Urinary bladder (tissue), 4 donors: Measurements from ENCODE around the gene OTOP3. TPM values are rescaled to one million over a fixed set of nuclear protein-coding genes. Genes with fewer than 3 reads are reported as not detected.

Experiments
- DNase-seq: peaks from one replicate; pipeline ENCODE4 v3.0.0-alpha.2; 2015; ENCODE audit errors: extremely low spot score
- H3K27ac ChIP-seq: one replicate; pipeline ENCODE4 v1.5.1; 2013; ENCODE audit warnings: low read depth, mild to moderate bottlenecking, moderate library complexity
- H3K36me3 ChIP-seq: one replicate; pipeline ENCODE4 v1.6.1; 2013; ENCODE audit warnings: mild to moderate bottlenecking, moderate library complexity; ENCODE audit not compliant: insufficient read depth
- H3K4me1 ChIP-seq: one replicate; pipeline ENCODE4 v1.6.1; 2013; ENCODE audit warnings: mild to moderate bottlenecking, moderate library complexity; ENCODE audit not compliant: insufficient read depth
- H3K4me3 ChIP-seq: one replicate; pipeline ENCODE4 v1.5.1; 2013; ENCODE audit warnings: low read depth, low read length
- WGBS: extraction: QIAGEN DNeasy Blood & Tissue Kit; methylation state at CpG from one replicate; pipeline ENCODE4 v1.1.7; 2013; 5-methylcytosine and 5-hydroxymethylcytosine counted together
- polyA plus RNA-seq: library from polyadenylated mRNA; stranded (reverse); fragments of 200-250 nt; gene quantifications from one replicate; pipeline ENCODE4 v1.2.3, GENCODE V29; 2013
- total RNA-seq: library from RNA; depleted of rRNA; stranded (reverse); fragments of >200 nt; gene quantifications from one replicate; pipeline ENCODE4 v1.2.3, GENCODE V29; 2014
- donor health status: healthy with polysubstance abuse.
- donor health status: healthy.

OTOP3 gene
- total and polyA plus RNA-seq, 2 donors: not detected

GRCh38 chr17:74939534-74939933, 3.8 kb downstream of the OTOP3 start:
- Histone ChIP-seq H3K4me1 (no peaks in the 10 kb centered on the region), H3K4me3 (no peak overlapping the region), H3K36me3 (no peaks in the 10 kb centered on the region), H3K27ac (no peak overlapping the region)
- DNase-seq: no peak
- WGBS: 46% methylated on average over 8 of the region's 8 CpGs

GRCh38 chr17:74941128-74941725, 5.5 kb downstream of the OTOP3 start:
- no peak for DNase-seq
- no peaks in the 10 kb centered on the region for H3K36me3 ChIP-seq
- whole genome bisulfite sequencing: 72% methylated on average over 21 of the region's 21 CpGs
- no peak overlapping the region for H3K4me3 ChIP-seq
- H3K27ac ChIP-seq: no peak overlapping the region
- H3K4me1 ChIP-seq: no peaks in the 10 kb centered on the region

GRCh38 chr17:74943808-74944522, 8.3 kb downstream of the OTOP3 start:
- Histone ChIP-seq H3K36me3 (no peaks in the 10 kb centered on the region), H3K4me1 (no peaks in the 10 kb centered on the region), H3K4me3 (no peak overlapping the region), H3K27ac (no peak overlapping the region)
- no peak for DNase-seq
- 55% methylated on average over 13 of the region's 13 CpGs for WGBS

GRCh38 chr17:74945543-74945942, 9.8 kb downstream of the OTOP3 start:
- Histone ChIP-seq H3K4me1 (no peaks in the 10 kb centered on the region), H3K4me3 (no peak overlapping the region), H3K36me3 (no peaks in the 10 kb centered on the region), H3K27ac (no peak overlapping the region)
- 40% methylated on average over 6 of the region's 6 CpGs for WGBS
- no peak for DNase-seq

GRCh38 chr17:74946641-74947040, 10.9 kb downstream of the OTOP3 start:
- no peak for DNase-seq
- no peaks in the 10 kb centered on the region for H3K36me3 ChIP-seq
- no peak overlapping the region for H3K4me3 ChIP-seq
- 89% methylated on average over 14 of the region's 14 CpGs for WGBS
- H3K4me1 ChIP-seq: no peaks in the 10 kb centered on the region
- H3K27ac ChIP-seq: no peak overlapping the region

- 94% methylated on average over 17 of the region's 17 CpGs for WGBS
- Histone ChIP-seq H3K4me3 (no peak overlapping the region), H3K27ac (no peak overlapping the region), H3K4me1 (no peaks in the 10 kb centered on the region), H3K36me3 (no peaks in the 10 kb centered on the region)
- DNase-seq: no peak
Measured at GRCh38 chr17:74947041-74947754, 11.5 kb downstream of the OTOP3 start.

- 55% methylated on average over 12 of the region's 12 CpGs for WGBS
- H3K27ac ChIP-seq: no peak overlapping the region
- no peaks in the 10 kb centered on the region for H3K36me3 ChIP-seq
- DNase-seq: no peak
- no peak overlapping the region for H3K4me3 ChIP-seq
- no peaks in the 10 kb centered on the region for H3K4me1 ChIP-seq
Measured at GRCh38 chr17:74949455-74950115, 13.9 kb downstream of the OTOP3 start.

- H3K27ac ChIP-seq: no peak overlapping the region
- H3K4me1 ChIP-seq: no peaks in the 10 kb centered on the region
- H3K4me3 ChIP-seq: no peak overlapping the region
- no peak for DNase-seq
- 61% methylated on average over 8 of the region's 8 CpGs for WGBS
- H3K36me3 ChIP-seq: no peaks in the 10 kb centered on the region
Measured at GRCh38 chr17:74950207-74950606, 14.5 kb downstream of the OTOP3 start.

GRCh38 chr17:74951065-74951464, 15.4 kb downstream of the OTOP3 start:
- no peak overlapping the region for H3K4me3 ChIP-seq
- no peaks in the 10 kb centered on the region for H3K36me3 ChIP-seq
- DNase-seq: no peak
- WGBS: 56% methylated on average over 3 of the region's 3 CpGs
- no peaks in the 10 kb centered on the region for H3K4me1 ChIP-seq
- H3K27ac ChIP-seq: no peak overlapping the region

GRCh38 chr17:74951680-74952421, 16.2 kb downstream of the OTOP3 start:
- WGBS: 61% methylated on average over 32 of the region's 32 CpGs
- DNase-seq: no peak
- no peaks in the 10 kb centered on the region for H3K36me3 ChIP-seq
- no peak overlapping the region for H3K27ac ChIP-seq
- no peak overlapping the region for H3K4me3 ChIP-seq
- H3K4me1 ChIP-seq: no peaks in the 10 kb centered on the region

GRCh38 chr17:74952431-74953133, 16.9 kb downstream of the OTOP3 start:
- DNase-seq: no peak
- 67% methylated on average over 24 of the region's 24 CpGs for WGBS
- H3K27ac ChIP-seq: no peak overlapping the region
- no peak overlapping the region for H3K4me3 ChIP-seq
- H3K36me3 ChIP-seq: no peaks in the 10 kb centered on the region
- H3K4me1 ChIP-seq: no peaks in the 10 kb centered on the region

- WGBS: 75% methylated on average over 11 of the region's 11 CpGs
- Histone ChIP-seq H3K4me1 (no peaks in the 10 kb centered on the region), H3K27ac (no peak overlapping the region), H3K36me3 (no peaks in the 10 kb centered on the region), H3K4me3 (no peak overlapping the region)
- DNase-seq: no peak
Measured at GRCh38 chr17:74953134-74953687, 17.5 kb downstream of the OTOP3 start.
